ENCODE results near the gene SPAG16.
"Not testable (repeated sequence)": the region's sequence is repeated elsewhere in the genome, so short reads cannot be mapped to it uniquely, and the experiment has no call there.

SPAG16 gene

DNA sequence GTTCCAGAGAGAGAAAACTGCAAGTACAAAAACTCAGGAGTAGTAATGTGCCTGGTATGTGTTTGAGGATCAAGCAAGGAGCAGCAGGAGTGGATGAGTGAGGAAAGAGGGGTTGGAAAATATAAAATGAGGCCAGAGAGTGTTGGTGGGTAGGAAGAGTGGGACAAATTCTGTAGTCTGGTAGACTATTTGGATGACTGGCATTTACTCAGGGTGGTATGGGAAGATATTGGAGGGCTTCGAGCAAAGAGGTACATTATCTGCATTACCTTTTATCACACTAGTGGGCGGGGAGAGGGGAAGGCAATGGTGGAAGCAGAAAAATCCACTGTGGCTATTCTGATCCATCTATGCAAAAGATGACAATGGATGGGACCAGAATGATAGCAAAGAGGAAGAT lies 744.9 kb downstream of the SPAG16 start:
- Histone ChIP-seq H3K4me1 (ENCODE audit: insufficient read depth, low read length) (no peaks in the 10 kb centered on the region), H3K9ac (ENCODE audit: low read depth, low read length) (no peak overlapping the region), H3K27ac (ENCODE audit: low read length) (no peak overlapping the region), H3K9me3 (ENCODE audit: insufficient read depth, low read depth, low read length) (no peaks in the 10 kb centered on the region), H3K27me3 (ENCODE audit: insufficient read depth, low read length) (no peaks in the 10 kb centered on the region), H3K4me3 (ENCODE audit: low read length) (no peak overlapping the region), H3K36me3 (ENCODE audit: insufficient read depth, low read depth, low read length) (no peaks in the 10 kb centered on the region)

DNA sequence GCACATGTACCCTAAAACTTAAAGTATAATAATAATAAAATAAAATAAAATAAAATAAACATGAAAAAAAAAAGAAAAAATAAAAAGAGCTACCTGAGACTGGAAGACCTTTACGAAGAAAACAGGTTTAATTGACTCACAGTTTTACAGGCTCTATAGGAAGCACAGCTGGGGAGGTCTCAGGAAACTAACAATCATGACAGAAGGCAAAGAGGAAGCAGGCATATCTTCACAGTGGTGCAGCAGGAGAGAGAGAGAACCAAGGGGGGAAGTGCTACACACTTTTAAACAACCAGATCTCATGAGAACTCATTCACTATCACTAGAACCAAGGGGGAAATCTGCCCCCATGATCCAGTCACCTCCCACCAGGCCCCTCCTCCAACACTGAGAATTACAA lies 747.3 kb downstream of the SPAG16 start:
- Histone ChIP-seq H3K36me3 (ENCODE audit: insufficient read depth, low read depth, low read length) (no peaks in the 10 kb centered on the region), H3K9me3 (ENCODE audit: insufficient read depth, low read depth, low read length) (no peaks in the 10 kb centered on the region), H3K27me3 (ENCODE audit: insufficient read depth, low read length) (no peaks in the 10 kb centered on the region), H3K9ac (ENCODE audit: low read depth, low read length) (no peak overlapping the region), H3K4me3 (ENCODE audit: low read length) (no peak overlapping the region), H3K4me1 (ENCODE audit: insufficient read depth, low read length) (no peaks in the 10 kb centered on the region), H3K27ac (ENCODE audit: low read length) (no peak overlapping the region)

DNA sequence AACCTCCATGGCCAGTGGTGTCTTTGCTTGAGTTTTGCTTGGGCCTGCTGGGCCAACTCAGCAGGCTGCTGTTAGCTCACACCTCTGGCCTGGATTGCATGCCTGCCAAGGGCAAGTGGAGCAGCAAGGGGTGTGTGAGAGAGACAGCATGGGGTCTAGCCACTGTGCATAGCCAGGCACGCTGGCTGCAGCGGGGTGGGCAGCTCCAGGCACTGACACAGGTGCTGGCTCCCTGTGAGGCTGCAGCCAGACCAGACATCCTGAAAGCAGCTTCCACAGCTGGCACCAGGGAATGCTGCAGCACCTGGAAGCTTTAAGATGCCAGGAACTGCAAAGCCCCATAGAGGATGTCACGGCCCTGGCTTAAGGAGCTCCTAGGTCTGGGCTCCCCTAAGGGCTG lies 750.2 kb downstream of the SPAG16 start:
- Histone ChIP-seq H3K36me3 (ENCODE audit: insufficient read depth, low read depth, low read length) (no peaks in the 10 kb centered on the region), H3K9ac (ENCODE audit: low read depth, low read length) (no peak overlapping the region), H3K4me1 (ENCODE audit: insufficient read depth, low read length) (no peaks in the 10 kb centered on the region), H3K27ac (ENCODE audit: low read length) (no peak overlapping the region), H3K27me3 (ENCODE audit: insufficient read depth, low read length) (no peaks in the 10 kb centered on the region), H3K4me3 (ENCODE audit: low read length) (no peak overlapping the region), H3K9me3 (ENCODE audit: insufficient read depth, low read depth, low read length) (no peaks in the 10 kb centered on the region)

DNA sequence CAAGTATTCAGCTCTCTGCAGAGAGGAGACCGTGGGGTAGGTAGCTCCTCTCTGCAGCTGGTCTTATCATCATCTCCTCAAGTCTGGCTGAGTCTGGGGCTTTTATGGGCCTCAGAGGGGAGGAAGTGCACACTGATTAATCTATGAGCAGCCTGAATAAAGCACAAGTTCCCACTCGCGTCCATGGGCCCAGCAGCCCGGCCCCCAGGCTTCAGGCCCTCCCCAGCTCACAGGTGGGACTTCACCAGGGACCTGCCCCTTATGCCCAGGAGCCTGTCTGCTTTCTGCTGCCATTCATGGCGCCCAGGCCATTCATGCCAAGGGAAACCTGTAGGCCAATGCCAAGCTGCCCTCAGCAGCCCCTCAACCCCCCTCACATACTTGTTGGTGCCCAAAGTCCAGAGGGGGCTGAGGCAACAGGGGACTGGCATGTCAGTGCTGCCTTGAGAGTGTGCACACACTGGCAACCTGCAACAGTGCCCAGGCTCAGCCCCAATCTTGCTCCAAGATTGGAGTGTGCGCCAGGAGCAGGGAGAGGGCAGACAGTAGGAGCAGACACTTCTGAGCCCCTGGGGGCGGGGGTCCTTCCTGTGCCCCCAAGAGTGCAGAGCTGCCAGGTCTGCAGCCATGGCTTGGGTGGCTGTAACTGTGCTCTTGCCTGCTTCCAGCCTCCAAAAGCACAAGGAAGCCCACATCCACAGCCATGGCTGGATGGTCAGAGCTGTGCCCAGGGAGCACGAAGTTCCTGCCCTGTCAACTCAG lies 751.0 kb downstream of the SPAG16 start:
- Histone ChIP-seq H3K9me3 (ENCODE audit: insufficient read depth, low read depth, low read length) (peaks cover 1% of the 10 kb centered on the region; the same call in 1 of the 2 replicates), H3K36me3 (ENCODE audit: insufficient read depth, low read depth, low read length) (no peaks in the 10 kb centered on the region)

DNA sequence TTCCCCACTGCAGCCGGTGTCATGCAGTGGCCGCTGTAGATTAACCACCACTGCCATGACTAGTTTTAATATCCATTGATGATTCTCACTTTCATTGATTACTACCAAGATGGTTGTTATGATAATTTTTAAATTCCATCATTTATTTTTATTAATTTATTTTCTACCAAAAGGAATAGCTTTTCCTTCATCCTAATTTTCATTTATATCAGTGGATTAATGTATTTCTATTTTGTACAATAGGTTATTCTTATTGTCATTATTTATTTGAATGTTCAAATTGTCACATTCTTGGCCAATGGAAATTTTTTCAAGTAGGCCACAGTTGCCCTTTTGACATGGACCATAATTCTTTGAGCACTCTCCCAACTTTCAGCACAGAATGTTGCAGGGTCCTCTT lies 751.7 kb downstream of the SPAG16 start:
- H3K9me3 ChIP-seq (ENCODE audit: insufficient read depth, low read depth, low read length), result peaks cover 5% of the 10 kb centered on the region; the same call in 1 of the 2 replicates
- no peak overlapping the region for H3K9ac ChIP-seq (ENCODE audit: low read depth, low read length)
- no peaks in the 10 kb centered on the region for H3K27me3 ChIP-seq (ENCODE audit: insufficient read depth, low read length)
- H3K36me3 ChIP-seq (ENCODE audit: insufficient read depth, low read depth, low read length), result no peaks in the 10 kb centered on the region
- no peak overlapping the region for H3K27ac ChIP-seq (ENCODE audit: low read length)
- no peaks in the 10 kb centered on the region for H3K4me1 ChIP-seq (ENCODE audit: insufficient read depth, low read length)
- no peak overlapping the region for H3K4me3 ChIP-seq (ENCODE audit: low read length)

More for the DNA sequence above, 751.0 kb downstream of the SPAG16 start:
- H3K4me1 ChIP-seq (ENCODE audit: insufficient read depth, low read length), result no peaks in the 10 kb centered on the region
- no peaks in the 10 kb centered on the region for H3K27me3 ChIP-seq (ENCODE audit: insufficient read depth, low read length)
- no peak overlapping the region for H3K4me3 ChIP-seq (ENCODE audit: low read length)
- H3K9ac ChIP-seq (ENCODE audit: low read depth, low read length), result no peak overlapping the region
- no peak overlapping the region for H3K27ac ChIP-seq (ENCODE audit: low read length)

DNA sequence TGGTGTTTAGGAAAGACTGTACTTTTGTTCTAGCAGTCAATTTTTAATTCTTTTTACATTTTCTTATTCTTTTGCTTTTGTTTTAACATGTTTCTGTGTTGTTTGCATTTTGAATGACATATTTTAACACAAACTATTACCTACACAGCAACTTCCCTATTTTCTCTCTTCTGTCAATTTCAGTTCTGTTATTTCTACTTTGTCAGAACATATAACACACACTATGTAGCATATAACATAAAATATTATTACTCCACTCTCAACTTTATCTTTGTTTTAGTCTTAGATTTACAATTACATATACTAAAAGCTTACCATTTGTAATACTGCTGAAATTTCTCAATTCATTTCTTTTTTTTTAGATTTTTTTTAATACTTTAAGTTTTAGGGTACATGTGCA lies 753.9 kb downstream of the SPAG16 start:
- Histone ChIP-seq H3K9me3 (ENCODE audit: insufficient read depth, low read depth, low read length) (peaks cover 5% of the 10 kb centered on the region; the same call in 1 of the 2 replicates), H3K4me3 (ENCODE audit: low read length) (no peak overlapping the region), H3K36me3 (ENCODE audit: insufficient read depth, low read depth, low read length) (no peaks in the 10 kb centered on the region), H3K27ac (ENCODE audit: low read length) (no peak overlapping the region), H3K27me3 (ENCODE audit: insufficient read depth, low read length) (no peaks in the 10 kb centered on the region), H3K4me1 (ENCODE audit: insufficient read depth, low read length) (no peaks in the 10 kb centered on the region), H3K9ac (ENCODE audit: low read depth, low read length) (no peak overlapping the region)

DNA sequence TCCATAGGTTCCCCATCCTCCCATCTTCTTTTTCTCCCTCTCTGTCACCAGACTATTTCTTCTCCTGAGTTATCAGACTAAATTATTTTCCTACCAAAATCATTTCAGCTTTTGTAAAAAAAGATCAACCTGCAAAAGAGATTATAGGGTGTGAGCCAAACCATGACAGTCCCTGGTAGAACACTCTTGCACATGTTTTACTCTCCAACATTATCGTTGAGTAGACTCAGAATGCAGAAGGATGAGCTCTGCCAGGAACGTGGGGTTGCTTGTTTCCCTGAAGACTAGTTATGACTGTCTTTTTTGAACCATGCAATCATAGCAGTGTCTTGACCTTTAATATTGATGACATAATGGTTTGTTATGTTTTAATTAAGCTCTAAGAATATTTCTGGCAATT lies 766.5 kb downstream of the SPAG16 start:
- H3K27ac ChIP-seq (ENCODE audit: low read length), result no peak overlapping the region
- H3K4me1 ChIP-seq (ENCODE audit: insufficient read depth, low read length), result no peaks in the 10 kb centered on the region
- H3K9ac ChIP-seq (ENCODE audit: low read depth, low read length), result no peak overlapping the region

DNA sequence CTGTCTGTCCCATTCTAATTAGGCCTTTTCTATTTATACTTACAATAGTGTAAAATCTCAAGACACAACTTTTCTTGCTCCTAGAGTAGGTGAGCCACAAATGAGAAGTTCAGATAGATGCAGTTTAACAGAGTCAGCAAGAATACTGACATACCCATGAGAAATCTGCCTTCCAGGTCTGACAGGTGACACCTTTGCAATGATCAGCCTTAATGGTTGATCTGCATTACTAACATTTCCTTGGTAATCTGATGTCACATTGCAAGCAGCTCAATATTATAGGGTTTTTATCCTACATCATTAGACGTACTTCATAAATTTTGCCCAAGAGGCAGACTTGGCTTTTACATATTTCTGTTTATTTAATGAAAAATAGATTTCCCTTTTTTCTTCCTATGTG lies 767.3 kb downstream of the SPAG16 start:
- Histone ChIP-seq H3K9ac (ENCODE audit: low read depth, low read length) (no peak overlapping the region), H3K27me3 (ENCODE audit: insufficient read depth, low read length) (no peaks in the 10 kb centered on the region), H3K36me3 (ENCODE audit: insufficient read depth, low read depth, low read length) (no peaks in the 10 kb centered on the region), H3K4me1 (ENCODE audit: insufficient read depth, low read length) (no peaks in the 10 kb centered on the region), H3K9me3 (ENCODE audit: insufficient read depth, low read depth, low read length) (no peaks in the 10 kb centered on the region), H3K4me3 (ENCODE audit: low read length) (no peak overlapping the region), H3K27ac (ENCODE audit: low read length) (no peak overlapping the region)

More for the DNA sequence above, 766.5 kb downstream of the SPAG16 start:
- H3K36me3 ChIP-seq (ENCODE audit: insufficient read depth, low read depth, low read length), result no peaks in the 10 kb centered on the region
- no peaks in the 10 kb centered on the region for H3K27me3 ChIP-seq (ENCODE audit: insufficient read depth, low read length)
- peaks cover 2% of the 10 kb centered on the region; the same call in 1 of the 2 replicates for H3K9me3 ChIP-seq (ENCODE audit: insufficient read depth, low read depth, low read length)
- H3K4me3 ChIP-seq (ENCODE audit: low read length), result no peak overlapping the region

DNA sequence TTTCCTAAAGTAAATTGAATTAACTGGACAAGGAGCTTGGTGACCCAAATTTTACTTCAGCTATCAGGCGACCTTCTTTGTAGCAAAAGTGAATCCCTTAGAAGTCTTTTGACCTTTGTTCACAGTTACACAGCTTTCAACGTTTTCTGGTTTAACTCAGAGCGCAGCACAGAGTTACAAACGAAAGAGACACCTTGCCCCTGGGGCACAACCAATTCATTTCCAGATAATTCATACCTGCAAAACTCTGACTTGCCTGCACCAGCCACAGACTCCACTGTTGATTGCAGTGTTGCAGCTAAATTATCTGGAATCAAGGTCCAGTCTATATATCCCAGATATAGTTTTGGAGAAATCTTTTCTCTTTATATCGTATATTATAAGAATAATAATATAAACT lies 768.0 kb downstream of the SPAG16 start:
- no peaks in the 10 kb centered on the region for H3K9me3 ChIP-seq (ENCODE audit: insufficient read depth, low read depth, low read length)
- H3K36me3 ChIP-seq (ENCODE audit: insufficient read depth, low read depth, low read length), result no peaks in the 10 kb centered on the region
- H3K27ac ChIP-seq (ENCODE audit: low read length), result no peak overlapping the region
- no peak overlapping the region for H3K4me3 ChIP-seq (ENCODE audit: low read length)
- no peak overlapping the region for H3K9ac ChIP-seq (ENCODE audit: low read depth, low read length)
- no peaks in the 10 kb centered on the region for H3K27me3 ChIP-seq (ENCODE audit: insufficient read depth, low read length)
- no peaks in the 10 kb centered on the region for H3K4me1 ChIP-seq (ENCODE audit: insufficient read depth, low read length)

DNA sequence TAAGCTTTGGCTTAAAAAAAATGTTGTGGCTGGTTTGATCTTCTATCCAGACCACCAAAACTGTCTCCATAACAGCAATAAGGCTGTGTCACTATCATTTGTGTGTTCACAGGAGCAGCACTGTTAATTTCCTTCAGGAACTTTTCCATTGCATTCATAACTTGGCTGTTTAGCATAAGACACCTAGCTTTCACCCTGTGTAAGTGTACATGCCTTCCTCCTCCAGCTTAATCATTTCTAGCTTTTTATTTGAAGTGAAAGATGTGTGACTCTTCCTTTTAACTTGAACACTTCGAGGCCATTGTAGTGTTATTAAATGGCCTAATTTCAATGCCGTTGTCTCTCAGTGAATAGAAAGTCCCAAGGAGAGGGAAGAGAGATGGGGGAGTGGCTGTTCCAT lies 773.7 kb downstream of the SPAG16 start:
- Histone ChIP-seq H3K9me3 (ENCODE audit: insufficient read depth, low read depth, low read length) (no peaks in the 10 kb centered on the region), H3K4me1 (ENCODE audit: insufficient read depth, low read length) (no peaks in the 10 kb centered on the region), H3K27ac (ENCODE audit: low read length) (no peak overlapping the region), H3K4me3 (ENCODE audit: low read length) (no peak overlapping the region), H3K9ac (ENCODE audit: low read depth, low read length) (no peak overlapping the region), H3K27me3 (ENCODE audit: insufficient read depth, low read length) (no peaks in the 10 kb centered on the region), H3K36me3 (ENCODE audit: insufficient read depth, low read depth, low read length) (no peaks in the 10 kb centered on the region)

DNA sequence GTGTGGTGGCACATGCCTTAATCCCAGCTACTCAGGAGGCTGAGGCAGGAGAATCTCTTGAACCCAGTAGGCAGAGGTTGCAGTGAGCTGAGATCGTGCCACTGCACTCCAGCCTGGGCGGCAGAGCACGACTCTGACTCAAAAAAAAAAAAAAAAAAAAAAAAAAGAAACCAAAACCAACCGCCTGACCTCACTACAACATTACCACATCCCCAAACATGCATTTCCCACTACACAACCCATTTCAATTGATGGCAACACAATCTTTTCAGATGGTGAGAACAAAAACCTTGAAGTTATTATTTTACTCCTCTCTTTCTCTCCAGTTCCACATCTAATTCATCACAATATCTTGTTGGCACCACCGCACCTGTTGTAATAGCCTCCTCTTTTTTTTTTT lies 778.0 kb downstream of the SPAG16 start:
- H3K4me3 ChIP-seq (ENCODE audit: low read length); H3K4me1 ChIP-seq (ENCODE audit: insufficient read depth, low read length); H3K27me3 ChIP-seq (ENCODE audit: insufficient read depth, low read length); H3K36me3 ChIP-seq (ENCODE audit: insufficient read depth, low read depth, low read length); H3K27ac ChIP-seq (ENCODE audit: low read length); H3K9me3 ChIP-seq (ENCODE audit: insufficient read depth, low read depth, low read length); H3K9ac ChIP-seq (ENCODE audit: low read depth, low read length): not testable (repeated sequence)

DNA sequence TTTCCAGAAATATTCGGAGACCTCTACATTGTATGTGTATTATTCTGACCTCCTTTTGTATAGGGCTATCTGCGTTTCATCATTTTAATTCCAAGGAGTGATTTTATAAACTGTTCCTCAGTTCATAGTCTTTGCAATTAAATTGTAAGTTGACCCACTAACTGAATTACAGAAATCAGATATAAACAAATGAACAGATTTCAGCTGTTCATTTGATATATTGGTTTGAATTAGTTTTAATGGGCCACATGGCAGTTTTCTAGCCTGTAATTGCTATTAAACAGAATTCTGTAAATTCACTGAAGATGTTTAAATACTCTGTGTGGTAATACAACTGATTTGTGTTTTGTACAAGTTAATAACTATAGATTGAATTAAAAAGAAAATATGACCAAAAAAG lies 780.2 kb downstream of the SPAG16 start:
- no peak overlapping the region for H3K4me3 ChIP-seq (ENCODE audit: low read length)
- no peaks in the 10 kb centered on the region for H3K9me3 ChIP-seq (ENCODE audit: insufficient read depth, low read depth, low read length)
- H3K27me3 ChIP-seq (ENCODE audit: insufficient read depth, low read length), result no peaks in the 10 kb centered on the region
- no peak overlapping the region for H3K9ac ChIP-seq (ENCODE audit: low read depth, low read length)
- no peak overlapping the region for H3K27ac ChIP-seq (ENCODE audit: low read length)
- no peaks in the 10 kb centered on the region for H3K36me3 ChIP-seq (ENCODE audit: insufficient read depth, low read depth, low read length)
- peaks cover 3% of the 10 kb centered on the region; the same call in 1 of the 2 replicates for H3K4me1 ChIP-seq (ENCODE audit: insufficient read depth, low read length)

Data from iPS-20b (cell line).